Peyer's patch (tissue), 4 donors: ENCODE data around the gene CSTF3.

Source experiments
- POLR2A ChIP-seq, 2 donors: fragments of 450-650 bp; IDR thresholded peaks; one replicate each; pipeline ENCODE4 v1.5.1; 2017; ENCODE audit warnings: antibody characterized with exemption in 2 of 2, mild to moderate bottlenecking in 2 of 2, moderate library complexity in 2 of 2
- TF ChIP-seq, protein P1 (sequence below), 6 experiments: fragments of 450-650 bp in 4 of 6; fragments of 200-600 bp in 2 of 6; sonication (generic) in 1 of 6; IDR thresholded peaks; one replicate each; pipeline ENCODE4 v1.5.1; 2017 to 2019; ENCODE audit warnings: antibody characterized with exemption in 6 of 6, mild to moderate bottlenecking in 3 of 6, moderate library complexity in 1 of 6

GRCh38 chr11:33179348-33179803 lies 18.1 kb upstream of the CSTF3 start:
- TF ChIP-seq, protein P1, sequence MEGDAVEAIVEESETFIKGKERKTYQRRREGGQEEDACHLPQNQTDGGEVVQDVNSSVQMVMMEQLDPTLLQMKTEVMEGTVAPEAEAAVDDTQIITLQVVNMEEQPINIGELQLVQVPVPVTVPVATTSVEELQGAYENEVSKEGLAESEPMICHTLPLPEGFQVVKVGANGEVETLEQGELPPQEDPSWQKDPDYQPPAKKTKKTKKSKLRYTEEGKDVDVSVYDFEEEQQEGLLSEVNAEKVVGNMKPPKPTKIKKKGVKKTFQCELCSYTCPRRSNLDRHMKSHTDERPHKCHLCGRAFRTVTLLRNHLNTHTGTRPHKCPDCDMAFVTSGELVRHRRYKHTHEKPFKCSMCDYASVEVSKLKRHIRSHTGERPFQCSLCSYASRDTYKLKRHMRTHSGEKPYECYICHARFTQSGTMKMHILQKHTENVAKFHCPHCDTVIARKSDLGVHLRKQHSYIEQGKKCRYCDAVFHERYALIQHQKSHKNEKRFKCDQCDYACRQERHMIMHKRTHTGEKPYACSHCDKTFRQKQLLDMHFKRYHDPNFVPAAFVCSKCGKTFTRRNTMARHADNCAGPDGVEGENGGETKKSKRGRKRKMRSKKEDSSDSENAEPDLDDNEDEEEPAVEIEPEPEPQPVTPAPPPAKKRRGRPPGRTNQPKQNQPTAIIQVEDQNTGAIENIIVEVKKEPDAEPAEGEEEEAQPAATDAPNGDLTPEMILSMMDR (IDR thresholded peaks at IDR 0.05): no peak
- no peak for TF ChIP-seq POLR2A (IDR thresholded peaks at IDR 0.05)
